Measurements from ENCODE around the gene CMSS1.

Gene CMSS1

DNA sequence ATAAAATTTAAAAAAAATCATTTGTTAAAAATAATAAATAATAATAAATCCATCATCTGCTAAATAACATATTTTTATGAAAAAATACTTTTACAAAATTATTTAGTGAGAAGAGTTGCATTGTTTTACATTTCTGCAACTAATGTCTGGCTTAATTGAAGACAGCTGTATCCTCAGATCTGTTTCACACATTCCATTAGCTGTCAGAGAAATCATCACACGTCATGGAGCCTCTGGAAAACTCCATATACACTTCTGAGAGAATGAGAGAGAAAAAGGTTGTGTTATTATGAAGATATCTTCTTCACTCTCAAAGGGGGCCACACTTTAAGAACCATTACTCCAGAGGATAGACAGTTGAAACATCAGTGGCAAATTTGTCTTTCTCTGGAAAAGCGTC is 40.8 kb downstream of the CMSS1 start:
- Histone ChIP-seq H3K9me3 (ENCODE audit: control insufficient read depth, insufficient read depth, low read depth, low read length) (no peaks in the 10 kb centered on the region), H3K4me1 (ENCODE audit: control insufficient read depth, insufficient read depth, low read length) (peaks cover 9% of the 10 kb centered on the region), H3K27ac (ENCODE audit: extremely low read depth, low read depth, low read length) (no peak overlapping the region), H3K4me3 (ENCODE audit: low read depth, low read length) (no peak overlapping the region), H3K36me3 (ENCODE audit: control insufficient read depth in 2 of 2, insufficient read depth in 1 of 2, low read length in 2 of 2) (no peaks in the 10 kb centered on the region)
- ChIA-PET POLR2A (no interaction called here), CTCF (interaction anchor here (0.9 kb wide), 1 partner anchor 232 kb away, joined by 3 read pairs; no protein-coding TSS in a partner anchor)
- TF ChIP-seq ZNF830 (tag by site-specific recombination; IDR thresholded peaks at IDR 0.05; ENCODE audit: low read depth) (no peak), KLF7 (tag by site-specific recombination; IDR thresholded peaks at IDR 0.05; ENCODE audit: borderline replicate concordance) (no peak), ZNF596 (tag by site-specific recombination; IDR thresholded peaks at IDR 0.05) (no peak), ZBTB48 (tag by site-specific recombination; IDR thresholded peaks at IDR 0.05) (no peak), BCL11A (tag by site-specific recombination; IDR thresholded peaks at IDR 0.05; ENCODE audit: low read depth) (no peak), ZNF16 (tag by site-specific recombination; IDR thresholded peaks at IDR 0.05; ENCODE audit: low read depth) (no peak), ZNF248 (tag by site-specific recombination; IDR thresholded peaks at IDR 0.05) (no peak), ZNF311 (tag by site-specific recombination; IDR thresholded peaks at IDR 0.05; ENCODE audit: borderline replicate concordance) (no peak)
- TF ChIP-seq, protein P1, sequence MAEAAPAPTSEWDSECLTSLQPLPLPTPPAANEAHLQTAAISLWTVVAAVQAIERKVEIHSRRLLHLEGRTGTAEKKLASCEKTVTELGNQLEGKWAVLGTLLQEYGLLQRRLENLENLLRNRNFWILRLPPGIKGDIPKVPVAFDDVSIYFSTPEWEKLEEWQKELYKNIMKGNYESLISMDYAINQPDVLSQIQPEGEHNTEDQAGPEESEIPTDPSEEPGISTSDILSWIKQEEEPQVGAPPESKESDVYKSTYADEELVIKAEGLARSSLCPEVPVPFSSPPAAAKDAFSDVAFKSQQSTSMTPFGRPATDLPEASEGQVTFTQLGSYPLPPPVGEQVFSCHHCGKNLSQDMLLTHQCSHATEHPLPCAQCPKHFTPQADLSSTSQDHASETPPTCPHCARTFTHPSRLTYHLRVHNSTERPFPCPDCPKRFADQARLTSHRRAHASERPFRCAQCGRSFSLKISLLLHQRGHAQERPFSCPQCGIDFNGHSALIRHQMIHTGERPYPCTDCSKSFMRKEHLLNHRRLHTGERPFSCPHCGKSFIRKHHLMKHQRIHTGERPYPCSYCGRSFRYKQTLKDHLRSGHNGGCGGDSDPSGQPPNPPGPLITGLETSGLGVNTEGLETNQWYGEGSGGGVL (tag by site-specific recombination; IDR thresholded peaks at IDR 0.05), result no peak
- TF ChIP-seq, protein P2, sequence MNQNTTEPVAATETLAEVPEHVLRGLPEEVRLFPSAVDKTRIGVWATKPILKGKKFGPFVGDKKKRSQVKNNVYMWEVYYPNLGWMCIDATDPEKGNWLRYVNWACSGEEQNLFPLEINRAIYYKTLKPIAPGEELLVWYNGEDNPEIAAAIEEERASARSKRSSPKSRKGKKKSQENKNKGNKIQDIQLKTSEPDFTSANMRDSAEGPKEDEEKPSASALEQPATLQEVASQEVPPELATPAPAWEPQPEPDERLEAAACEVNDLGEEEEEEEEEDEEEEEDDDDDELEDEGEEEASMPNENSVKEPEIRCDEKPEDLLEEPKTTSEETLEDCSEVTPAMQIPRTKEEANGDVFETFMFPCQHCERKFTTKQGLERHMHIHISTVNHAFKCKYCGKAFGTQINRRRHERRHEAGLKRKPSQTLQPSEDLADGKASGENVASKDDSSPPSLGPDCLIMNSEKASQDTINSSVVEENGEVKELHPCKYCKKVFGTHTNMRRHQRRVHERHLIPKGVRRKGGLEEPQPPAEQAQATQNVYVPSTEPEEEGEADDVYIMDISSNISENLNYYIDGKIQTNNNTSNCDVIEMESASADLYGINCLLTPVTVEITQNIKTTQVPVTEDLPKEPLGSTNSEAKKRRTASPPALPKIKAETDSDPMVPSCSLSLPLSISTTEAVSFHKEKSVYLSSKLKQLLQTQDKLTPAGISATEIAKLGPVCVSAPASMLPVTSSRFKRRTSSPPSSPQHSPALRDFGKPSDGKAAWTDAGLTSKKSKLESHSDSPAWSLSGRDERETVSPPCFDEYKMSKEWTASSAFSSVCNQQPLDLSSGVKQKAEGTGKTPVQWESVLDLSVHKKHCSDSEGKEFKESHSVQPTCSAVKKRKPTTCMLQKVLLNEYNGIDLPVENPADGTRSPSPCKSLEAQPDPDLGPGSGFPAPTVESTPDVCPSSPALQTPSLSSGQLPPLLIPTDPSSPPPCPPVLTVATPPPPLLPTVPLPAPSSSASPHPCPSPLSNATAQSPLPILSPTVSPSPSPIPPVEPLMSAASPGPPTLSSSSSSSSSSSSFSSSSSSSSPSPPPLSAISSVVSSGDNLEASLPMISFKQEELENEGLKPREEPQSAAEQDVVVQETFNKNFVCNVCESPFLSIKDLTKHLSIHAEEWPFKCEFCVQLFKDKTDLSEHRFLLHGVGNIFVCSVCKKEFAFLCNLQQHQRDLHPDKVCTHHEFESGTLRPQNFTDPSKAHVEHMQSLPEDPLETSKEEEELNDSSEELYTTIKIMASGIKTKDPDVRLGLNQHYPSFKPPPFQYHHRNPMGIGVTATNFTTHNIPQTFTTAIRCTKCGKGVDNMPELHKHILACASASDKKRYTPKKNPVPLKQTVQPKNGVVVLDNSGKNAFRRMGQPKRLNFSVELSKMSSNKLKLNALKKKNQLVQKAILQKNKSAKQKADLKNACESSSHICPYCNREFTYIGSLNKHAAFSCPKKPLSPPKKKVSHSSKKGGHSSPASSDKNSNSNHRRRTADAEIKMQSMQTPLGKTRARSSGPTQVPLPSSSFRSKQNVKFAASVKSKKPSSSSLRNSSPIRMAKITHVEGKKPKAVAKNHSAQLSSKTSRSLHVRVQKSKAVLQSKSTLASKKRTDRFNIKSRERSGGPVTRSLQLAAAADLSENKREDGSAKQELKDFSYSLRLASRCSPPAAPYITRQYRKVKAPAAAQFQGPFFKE (tag by site-specific recombination; IDR thresholded peaks at IDR 0.05; ENCODE audit: borderline replicate concordance), result no peak
- TF ChIP-seq, protein P3, sequence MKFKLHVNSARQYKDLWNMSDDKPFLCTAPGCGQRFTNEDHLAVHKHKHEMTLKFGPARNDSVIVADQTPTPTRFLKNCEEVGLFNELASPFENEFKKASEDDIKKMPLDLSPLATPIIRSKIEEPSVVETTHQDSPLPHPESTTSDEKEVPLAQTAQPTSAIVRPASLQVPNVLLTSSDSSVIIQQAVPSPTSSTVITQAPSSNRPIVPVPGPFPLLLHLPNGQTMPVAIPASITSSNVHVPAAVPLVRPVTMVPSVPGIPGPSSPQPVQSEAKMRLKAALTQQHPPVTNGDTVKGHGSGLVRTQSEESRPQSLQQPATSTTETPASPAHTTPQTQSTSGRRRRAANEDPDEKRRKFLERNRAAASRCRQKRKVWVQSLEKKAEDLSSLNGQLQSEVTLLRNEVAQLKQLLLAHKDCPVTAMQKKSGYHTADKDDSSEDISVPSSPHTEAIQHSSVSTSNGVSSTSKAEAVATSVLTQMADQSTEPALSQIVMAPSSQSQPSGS (tag by site-specific recombination; IDR thresholded peaks at IDR 0.05; ENCODE audit: low read depth), result no peak
- TF ChIP-seq, protein P4, sequence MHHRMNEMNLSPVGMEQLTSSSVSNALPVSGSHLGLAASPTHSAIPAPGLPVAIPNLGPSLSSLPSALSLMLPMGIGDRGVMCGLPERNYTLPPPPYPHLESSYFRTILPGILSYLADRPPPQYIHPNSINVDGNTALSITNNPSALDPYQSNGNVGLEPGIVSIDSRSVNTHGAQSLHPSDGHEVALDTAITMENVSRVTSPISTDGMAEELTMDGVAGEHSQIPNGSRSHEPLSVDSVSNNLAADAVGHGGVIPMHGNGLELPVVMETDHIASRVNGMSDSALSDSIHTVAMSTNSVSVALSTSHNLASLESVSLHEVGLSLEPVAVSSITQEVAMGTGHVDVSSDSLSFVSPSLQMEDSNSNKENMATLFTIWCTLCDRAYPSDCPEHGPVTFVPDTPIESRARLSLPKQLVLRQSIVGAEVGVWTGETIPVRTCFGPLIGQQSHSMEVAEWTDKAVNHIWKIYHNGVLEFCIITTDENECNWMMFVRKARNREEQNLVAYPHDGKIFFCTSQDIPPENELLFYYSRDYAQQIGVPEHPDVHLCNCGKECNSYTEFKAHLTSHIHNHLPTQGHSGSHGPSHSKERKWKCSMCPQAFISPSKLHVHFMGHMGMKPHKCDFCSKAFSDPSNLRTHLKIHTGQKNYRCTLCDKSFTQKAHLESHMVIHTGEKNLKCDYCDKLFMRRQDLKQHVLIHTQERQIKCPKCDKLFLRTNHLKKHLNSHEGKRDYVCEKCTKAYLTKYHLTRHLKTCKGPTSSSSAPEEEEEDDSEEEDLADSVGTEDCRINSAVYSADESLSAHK (tag by site-specific recombination; IDR thresholded peaks at IDR 0.05), result no peak
- TF ChIP-seq, protein P5, sequence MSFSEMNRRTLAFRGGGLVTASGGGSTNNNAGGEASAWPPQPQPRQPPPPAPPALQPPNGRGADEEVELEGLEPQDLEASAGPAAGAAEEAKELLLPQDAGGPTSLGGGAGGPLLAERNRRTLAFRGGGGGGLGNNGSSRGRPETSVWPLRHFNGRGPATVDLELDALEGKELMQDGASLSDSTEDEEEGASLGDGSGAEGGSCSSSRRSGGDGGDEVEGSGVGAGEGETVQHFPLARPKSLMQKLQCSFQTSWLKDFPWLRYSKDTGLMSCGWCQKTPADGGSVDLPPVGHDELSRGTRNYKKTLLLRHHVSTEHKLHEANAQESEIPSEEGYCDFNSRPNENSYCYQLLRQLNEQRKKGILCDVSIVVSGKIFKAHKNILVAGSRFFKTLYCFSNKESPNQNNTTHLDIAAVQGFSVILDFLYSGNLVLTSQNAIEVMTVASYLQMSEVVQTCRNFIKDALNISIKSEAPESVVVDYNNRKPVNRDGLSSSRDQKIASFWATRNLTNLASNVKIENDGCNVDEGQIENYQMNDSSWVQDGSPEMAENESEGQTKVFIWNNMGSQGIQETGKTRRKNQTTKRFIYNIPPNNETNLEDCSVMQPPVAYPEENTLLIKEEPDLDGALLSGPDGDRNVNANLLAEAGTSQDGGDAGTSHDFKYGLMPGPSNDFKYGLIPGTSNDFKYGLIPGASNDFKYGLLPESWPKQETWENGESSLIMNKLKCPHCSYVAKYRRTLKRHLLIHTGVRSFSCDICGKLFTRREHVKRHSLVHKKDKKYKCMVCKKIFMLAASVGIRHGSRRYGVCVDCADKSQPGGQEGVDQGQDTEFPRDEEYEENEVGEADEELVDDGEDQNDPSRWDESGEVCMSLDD (tag by site-specific recombination; IDR thresholded peaks at IDR 0.05), result no peak
- TF ChIP-seq, protein P6, sequence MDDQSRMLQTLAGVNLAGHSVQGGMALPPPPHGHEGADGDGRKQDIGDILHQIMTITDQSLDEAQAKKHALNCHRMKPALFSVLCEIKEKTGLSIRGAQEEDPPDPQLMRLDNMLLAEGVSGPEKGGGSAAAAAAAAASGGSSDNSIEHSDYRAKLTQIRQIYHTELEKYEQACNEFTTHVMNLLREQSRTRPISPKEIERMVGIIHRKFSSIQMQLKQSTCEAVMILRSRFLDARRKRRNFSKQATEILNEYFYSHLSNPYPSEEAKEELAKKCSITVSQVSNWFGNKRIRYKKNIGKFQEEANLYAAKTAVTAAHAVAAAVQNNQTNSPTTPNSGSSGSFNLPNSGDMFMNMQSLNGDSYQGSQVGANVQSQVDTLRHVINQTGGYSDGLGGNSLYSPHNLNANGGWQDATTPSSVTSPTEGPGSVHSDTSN (CRISPR knock-in tag; IDR thresholded peaks at IDR 0.05), result no peak
